ENCODE measurements around the gene GMNN. TPM values are rescaled to one million over a fixed set of nuclear protein-coding genes. Genes with fewer than 3 reads are reported as not detected.
"Not testable (repeated sequence)": the region's sequence is repeated elsewhere in the genome, so short reads cannot be mapped to it uniquely, and the experiment has no call there.

The GMNN gene
- polyA plus RNA-seq, 1 donor, result 15.7 TPM

DNA sequence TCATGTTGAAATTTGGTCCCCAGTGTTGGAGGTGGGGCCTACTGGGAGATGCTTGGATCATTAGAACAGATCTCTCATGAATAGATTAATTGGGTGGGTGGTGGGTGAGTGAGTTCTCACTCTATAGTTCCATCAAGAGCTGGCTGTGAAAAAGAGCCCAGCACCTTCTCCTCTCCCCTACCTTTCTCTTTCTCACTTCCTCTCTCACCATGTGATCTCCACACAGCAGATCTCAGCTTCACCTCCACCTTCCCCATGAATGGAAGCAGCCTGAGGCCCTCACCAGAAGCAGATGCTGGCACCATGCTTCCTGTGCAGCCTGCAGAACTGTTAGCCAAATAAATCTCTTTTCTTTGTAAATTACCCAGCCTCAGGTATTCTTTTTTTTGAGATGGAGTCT lies 12.9 kb upstream of the GMNN start:
- DNase-seq (ENCODE audit: low read depth), result no peak

DNA sequence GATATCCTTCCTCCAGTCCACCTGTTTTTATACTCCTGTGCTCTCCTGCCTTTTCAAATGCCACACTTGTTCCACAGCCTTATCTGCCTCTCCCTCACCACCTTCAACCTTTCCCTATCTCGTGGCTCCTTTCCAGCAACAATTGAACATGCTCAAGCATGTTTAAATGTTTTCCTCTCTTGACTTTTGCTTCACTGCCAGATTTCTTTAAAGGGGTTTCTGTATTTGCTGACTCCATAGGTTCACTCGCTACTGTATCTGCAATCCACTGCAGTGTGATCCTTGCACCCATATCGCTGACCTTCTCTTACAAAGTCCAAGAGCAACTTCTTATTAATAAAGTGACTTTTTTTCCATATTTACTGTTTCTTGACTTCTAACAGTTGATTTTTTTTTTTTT lies 11.2 kb upstream of the GMNN start:
- DNase-seq (ENCODE audit: low read depth), result no peak

DNA sequence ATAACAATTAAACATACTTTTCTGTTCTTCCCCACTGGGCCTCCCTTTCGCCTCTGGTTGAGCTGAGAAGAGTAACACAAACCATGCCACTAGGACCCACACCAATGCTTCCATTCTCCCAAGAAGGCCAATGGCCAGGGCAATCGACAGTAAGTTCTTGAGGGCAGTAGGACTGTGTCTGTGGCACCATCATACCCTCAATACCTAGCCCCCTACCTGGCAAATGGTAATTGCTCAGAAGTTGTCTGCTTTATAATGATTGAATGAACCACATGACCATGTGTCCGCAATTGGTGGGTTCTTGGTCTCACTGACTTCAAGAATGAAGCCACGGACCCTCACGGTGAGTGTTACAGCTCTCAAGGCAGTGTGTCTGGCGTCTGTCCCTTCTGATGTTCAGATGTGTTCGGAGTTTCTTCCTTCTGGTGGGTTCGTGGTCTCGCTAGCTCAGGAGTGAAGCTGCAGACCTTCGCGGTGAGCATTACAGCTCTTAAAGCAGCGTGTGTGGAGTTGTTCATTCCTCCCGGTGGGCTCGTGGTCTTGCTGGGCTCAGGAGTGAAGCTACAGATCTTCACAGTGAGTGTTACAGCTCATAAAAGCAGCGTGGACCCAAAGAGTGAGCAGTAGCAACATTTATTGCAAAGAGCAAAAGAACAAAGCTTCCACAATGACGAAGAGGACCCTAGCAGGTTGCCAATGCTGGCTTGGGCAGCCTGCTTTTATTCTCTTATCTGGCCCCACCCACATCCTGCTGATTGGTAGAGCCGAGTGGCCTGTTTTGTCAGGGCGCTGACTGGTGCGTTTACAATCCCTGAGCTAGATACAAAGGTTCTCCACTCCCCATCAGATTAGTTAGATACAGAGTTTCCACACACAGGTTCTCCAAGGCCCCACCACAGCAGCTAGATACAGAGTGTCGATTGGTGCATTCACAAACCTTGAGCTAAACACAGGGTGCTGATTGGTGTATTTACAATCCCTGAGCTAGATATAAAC lies 9.6 kb upstream of the GMNN start:
- DNase-seq (ENCODE audit: low read depth), result not testable (repeated sequence)

DNA sequence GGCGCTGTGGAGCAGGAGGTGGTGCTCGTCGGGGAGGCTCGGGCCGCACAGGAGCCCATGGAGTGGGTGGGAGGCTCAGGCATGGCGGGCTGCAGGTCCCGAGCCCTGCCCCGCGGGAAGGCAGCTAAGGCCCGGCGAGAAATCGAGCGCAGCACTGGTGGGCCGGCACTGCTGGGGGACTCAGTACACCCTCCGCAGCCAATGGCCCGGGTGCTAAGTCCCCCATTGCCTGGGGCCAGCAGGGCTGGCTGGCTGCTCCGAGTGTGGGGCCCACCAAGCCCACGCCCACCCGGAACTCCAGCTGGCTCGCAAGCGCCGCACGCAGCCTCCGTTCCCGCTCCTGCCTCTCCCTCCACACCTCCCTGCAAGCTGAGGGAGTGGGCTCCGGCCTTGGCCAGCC lies 8.8 kb upstream of the GMNN start:
- not testable (repeated sequence) for DNase-seq (ENCODE audit: low read depth)

DNA sequence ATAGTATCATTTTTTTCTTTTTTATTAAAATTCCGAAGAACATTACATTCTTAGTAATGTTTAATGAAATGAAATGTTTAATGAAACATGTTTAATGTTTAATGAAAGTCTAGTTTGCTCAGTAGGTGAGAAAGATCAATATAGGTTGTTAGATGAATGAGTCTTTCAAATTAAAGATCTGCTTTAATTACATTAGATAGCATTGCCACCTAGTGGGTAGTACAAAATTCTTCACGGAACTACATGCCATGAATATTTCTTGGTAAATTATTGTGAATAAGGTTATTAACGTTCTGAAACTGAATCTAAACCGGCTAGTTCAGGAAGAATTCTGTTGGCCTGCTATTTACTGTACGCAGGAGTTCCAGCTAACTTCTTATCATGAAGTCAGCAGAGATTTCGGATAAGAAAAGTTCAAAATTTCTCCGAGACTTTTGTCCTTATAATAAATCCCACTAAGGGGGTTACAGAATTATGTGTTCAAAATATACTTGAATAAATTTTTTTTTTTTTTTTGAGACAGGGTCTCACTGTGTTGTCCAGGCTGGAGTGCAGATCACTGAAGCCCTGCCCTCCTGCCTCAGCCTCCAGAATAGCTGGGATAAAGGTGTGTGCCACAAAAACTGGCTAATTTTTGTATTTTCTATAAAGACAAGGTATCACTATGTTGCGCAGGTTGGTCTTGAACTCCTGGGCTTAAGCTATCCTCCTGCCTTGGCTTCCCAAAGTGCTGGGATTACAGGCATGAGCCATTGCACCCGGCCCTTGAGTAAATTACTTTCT lies 7.9 kb upstream of the GMNN start:
- no peak for DNase-seq (ENCODE audit: low read depth)

DNA sequence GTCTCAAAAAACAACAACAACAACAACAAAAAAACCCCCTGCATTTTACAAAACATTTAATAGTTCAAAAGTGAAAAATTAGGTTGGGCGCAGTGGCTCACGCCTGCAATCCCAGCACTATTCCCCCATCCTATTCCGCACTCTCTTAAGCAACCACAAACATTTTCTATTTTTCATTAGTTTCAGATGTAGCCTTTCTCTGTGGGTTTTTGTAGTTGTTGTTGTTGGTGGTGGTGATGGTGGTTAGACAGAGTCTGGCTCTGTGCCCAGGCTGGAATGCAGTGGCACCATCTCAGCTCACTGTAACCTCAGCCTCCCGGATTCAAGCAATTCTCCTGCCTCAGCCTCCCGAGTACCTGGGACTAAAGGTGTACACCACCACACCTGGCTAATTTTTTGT lies 6.4 kb upstream of the GMNN start:
- DNase-seq (ENCODE audit: low read depth), result no peak

DNA sequence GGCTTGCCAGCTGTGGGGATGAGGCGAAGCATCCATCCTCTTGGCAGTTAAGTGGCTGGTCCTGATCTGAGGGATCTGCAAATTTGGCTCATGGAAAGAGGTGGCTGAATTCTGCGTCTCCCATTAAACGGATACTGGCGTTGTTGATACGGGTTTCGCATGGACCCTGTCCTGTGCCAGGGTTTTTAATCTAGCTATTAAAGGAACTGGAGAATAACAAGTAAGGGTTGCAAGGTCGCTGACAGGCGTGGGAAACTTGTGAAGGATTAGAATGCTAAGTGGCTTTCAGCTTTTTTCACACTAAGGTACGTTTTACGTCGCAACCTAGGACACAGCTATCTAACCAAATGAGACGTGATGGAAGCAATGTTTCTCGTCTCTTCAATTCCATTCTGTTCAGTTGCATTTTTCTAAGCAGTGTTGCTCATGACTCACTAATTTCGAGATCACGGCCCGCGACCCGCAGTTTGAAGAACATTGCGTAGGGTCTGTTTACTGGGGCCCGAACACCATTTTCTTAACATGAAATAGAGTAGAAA lies 852 bp downstream of the GMNN start:
- DNase-seq (ENCODE audit: low read depth), result no peak

DNA sequence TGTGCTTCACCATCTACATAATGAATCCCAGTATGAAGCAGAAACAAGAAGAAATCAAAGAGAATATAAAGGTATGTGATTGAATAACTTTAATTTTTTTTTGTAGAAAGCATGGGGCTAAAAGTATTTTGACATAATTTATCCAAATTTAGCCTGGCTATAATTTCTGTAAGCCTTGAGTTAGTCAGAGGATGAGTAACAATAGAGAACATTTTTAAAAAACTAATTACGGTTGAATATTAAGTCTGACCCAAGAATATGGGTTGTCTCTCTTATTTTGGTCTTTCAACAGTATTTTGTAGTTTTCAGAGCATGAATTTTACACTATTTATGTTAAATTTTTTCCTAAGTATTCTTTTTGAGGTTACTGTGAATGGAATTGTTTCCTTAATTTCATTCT lies 2.5 kb downstream of the GMNN start:
- no peak for DNase-seq (ENCODE audit: low read depth)

DNA sequence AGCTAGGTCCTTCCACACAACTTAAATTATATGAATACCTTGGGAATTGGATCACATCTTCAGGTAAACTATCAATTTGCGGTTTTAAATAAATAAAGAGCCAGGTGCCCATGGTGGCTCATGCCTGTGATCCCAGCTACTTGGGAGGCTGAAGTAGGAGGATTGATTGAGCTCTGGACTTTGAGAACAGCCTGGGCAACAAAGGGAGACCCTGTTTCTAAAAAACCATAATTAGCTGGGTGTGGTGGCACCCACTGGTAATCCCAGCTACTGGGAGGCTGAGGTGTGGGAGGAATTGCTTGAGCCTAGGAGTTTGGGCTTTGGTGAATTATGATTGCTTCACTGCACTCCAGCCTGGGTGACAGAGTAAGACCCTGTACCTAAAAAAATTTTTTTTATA lies 3.4 kb downstream of the GMNN start:
- no peak for DNase-seq (ENCODE audit: low read depth)

DNA sequence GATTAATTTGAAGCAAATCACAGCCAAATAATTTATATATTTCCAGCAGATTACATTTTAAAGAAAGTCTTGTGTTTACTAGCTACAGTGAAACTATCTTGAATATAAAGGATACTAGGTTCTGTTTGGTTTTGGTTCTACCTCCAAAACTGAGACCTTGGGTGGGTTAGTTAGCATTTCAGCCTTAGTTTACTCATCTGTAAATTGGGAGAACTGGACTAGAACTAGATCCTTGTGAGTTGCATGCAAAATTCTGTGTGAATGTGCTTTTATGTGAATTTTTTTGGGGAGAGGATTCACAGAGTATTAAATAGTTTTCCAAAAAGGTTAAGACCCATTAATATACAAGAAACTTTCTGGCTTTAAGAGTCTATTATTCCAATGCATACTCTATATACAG lies 4.1 kb downstream of the GMNN start:
- DNase-seq (ENCODE audit: low read depth), result no peak

DNA sequence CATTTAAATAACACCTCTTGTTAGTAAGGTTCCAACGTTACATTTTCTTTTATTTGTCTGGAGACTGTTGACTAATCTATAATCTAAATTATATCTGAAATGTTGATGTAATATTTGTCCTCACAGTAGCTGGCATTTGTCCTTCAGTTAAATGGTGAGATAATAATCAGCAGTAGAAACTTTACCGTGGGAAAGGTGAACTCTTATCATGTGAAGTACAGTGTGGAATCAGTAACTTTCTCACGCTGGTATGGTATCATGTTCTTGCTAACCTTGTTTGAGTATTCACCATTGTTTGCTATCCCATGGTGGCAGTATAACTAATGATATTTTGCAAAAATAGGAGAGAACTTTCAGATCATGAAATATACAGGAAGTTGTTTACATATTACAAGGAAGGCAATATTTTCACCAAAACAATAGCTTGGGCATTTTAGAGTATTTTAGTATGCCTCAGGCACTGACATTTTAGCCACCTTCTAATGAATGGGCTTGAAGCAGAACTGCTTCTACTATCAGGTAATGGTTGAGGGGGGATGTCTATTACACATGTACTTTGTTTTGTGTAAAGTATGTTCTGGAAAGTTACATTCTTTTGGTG lies 4.8 kb downstream of the GMNN start:
- DNase-seq (ENCODE audit: low read depth), result no peak

DNA sequence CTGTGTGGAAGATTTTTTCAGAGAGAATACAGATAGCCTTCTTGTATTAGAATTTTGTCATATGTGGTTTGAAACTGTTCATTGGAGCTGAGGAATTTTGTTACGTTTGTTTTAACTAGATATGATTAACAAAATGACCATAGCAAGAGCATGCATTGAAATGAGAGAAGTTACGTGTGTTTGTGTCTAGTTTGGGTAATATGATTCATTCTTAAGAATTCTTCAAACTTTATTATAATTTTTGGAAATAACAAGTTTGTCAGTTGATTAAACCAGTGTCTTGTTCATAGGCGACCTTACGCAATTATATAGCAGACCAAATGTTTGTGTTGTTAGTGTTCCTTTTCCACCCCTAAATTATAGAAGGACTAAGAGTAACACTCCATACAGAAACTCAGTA lies 5.5 kb downstream of the GMNN start:
- DNase-seq (ENCODE audit: low read depth), result no peak

DNA sequence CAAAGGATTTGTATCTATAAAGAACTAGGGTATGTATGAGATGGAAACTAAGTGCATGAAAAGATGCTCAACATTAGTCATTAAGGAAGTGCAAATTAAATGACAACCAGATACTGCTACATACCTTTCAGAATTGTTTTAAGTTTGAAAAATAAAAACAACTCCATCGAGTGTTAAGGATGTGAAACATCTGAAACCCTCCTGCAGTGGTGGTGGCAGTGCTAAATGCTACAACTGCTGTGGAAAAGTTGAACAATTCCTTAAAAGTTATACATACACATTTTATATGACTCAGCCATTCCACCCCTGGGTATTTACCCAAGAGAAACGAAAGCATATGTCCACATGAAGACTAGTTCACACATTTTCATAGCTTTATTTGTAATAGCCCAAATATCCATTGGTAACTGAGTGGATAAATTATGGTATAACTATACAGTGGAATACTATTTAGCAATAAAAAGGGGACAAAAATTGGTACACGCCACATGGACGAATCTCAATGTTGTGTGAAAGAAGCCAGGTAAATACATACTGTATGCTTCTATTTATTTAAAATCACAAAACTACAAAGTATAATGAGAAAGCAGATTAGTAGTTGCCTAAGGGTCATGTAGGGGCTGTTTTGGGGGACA lies 13.4 kb downstream of the GMNN start:
- no peak for DNase-seq (ENCODE audit: low read depth)

DNA sequence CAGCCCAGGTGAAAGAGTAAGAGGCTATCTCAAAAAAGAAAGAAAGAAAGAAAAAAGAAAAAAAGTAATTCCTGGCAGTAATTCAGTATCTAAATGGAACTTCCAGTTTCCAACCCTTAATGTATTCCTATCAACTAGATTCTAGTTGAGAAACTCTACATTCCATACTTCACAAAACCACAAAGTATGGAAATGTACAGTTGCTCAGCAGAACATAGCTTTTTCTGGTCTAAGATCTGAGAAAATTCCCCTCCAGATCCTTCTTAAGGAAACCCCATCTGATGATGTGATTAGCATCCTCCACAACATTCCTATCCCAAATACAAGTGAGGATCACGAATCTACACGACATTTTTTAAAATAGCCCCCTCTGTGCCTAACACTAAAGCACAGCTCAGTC lies 20.4 kb downstream of the GMNN start:
- no peak for DNase-seq (ENCODE audit: low read depth)

DNA sequence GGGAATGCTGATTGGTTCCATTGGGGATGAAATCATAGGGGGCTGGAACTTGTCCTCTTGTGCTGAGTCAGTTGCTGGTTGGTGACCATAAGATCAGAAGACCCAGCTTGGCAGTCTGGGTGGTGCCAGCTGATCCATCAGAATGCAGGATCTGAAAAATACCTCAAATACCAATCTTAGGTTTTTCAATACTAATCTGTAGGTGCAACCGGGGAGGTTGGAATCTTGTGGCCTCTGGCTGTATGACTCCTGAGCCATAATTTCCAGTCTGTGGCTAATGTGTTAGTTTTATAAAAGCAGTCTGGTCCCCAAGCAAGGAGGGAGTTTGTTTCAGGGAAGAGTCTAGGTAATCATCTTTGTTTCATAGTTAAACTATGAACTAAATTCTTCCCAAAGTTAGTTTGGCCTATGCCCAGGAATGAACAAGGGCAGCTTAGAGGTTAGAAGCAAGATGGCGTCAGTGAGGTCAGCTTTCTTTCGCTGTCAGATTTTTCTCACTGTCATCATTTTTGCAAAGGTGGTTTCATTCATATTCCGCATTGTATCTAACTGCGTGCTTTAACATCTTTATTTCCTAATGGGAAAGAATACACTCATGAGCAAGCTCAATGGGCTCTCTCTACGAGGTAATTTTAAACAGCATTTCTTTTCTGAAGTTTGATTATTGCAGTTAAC lies 22.0 kb downstream of the GMNN start:
- DNase-seq (ENCODE audit: low read depth), result no peak

DNA sequence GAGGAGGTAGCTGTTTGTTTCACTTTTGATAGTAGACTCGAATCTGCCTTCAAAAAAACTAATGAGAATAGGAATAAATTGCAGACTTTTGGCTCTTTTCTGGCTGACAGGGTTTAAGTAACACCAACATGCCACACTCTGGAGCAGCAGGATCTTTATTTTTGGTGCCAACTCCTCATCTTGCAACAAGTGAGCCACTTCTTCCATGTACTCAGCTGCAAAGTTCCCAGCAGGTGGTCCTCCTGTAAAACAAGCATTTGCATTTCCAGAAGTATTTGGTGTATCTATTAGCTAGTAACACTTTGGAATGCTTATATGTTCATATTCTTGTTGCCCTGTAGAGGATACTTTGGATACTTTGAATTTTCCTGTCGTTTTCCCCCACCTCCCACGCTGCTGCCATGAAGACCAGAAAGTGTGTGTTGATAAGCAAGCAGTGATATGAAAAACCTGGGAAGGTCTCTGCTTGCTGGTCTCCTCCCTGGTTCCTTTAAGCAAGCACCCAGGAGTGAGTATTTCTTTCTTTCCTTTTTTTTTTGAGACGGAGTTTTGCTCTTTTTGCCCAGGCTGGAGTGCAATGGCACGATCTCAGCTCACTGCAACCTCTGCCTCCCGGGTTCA lies 23.0 kb downstream of the GMNN start:
- no peak for DNase-seq (ENCODE audit: low read depth)

DNA sequence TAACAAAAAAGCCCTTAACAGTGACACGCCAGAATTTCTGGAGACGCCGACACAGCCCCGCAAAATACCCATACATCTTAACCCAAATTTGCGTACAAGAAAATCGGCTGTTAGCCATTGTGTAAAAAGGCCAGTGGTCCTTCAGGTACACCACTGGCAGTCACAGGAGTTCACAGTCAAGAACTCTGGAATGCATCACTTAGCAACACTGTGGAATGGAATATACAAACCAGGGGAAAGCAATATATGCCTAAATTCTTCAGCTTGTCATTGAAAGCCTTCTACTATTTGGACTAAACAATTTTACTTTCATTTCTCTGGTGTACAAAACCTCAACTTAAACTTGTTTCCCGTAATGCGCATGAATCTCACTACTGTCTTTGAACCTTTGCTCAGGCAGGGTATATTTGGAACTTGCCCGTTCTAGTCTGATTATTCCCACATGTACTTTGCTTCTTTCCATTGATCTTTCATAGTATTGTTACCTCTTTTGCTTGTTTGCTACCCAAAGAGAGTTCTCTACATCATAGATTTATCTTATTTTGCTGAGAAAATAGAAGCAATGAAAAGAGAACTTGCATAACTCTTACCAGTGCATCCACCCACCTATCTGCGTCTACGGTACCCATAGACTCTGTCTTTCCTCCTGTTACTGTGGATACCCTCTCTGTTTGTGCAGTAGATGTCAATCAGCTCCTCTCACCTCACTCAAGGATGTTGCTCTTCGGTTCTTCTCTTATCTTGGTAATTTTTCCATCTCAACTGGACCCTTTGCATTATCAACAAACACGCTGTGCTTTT lies 24.2 kb downstream of the GMNN start, which contains the start of gene ARMH2:
TSS of gene ARMH2 (minus strand) at position 178 of the 801 bp plus-strand sequence. CDS start at position 118, 60 bp downstream.
- no peak for DNase-seq (ENCODE audit: low read depth)

DNA sequence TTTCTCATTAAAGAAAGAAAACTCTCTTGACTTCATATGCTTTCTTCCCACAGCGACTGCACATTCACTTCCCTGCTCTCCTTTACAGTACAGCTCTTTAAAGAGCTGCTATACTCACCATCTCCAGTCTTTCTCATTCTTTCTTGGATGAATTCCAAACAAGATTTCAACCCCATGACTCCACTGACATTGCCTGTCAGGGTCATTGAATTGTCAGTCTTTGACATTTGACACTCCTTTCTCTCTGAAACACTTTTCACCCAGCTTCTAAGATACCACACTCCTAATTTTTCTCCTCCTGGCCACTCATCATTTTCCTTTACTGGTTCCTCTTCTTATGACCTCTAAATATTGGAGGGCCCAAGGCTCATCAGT lies 24.8 kb downstream of the GMNN start:
- no peak for DNase-seq (ENCODE audit: low read depth)

DNA sequence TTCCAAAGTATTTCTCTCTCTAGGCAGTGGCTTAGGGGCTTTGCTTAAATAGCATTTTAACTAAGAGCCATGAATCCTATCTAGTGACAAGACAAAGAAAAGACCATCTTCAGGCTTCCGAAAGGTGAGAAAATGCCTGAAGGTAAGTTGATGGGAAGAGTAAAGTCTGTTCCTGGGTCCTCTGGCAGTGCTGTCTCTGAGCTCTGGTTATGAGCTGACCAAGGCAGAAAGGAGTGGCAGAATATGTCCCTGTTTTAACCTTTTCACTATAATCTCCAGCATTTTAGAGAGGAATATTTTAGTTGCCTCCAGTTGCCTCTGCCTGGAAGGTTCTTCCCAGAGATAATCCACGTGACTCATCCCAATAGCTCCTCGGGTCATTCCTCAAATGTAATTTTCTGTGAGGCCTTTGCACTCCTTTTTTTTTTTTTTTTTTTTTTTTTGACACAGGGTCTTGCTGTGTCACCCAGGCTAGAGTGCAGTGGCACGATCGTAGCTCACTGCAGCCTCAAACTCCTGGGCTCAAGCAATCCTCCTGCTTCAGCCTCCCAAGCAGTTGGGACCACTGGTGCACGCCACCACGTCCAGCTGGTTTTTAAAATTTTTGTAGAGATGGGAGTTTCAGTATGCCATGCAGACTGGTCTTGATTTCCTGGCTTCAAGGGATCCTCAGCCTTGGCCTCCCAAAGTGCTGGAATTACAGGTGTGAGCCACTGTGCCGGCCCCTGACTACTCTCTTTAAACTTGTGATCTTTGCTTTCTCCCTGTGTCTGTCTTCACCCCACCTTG lies 27.7 kb downstream of the GMNN start:
- no peak for DNase-seq (ENCODE audit: low read depth)

All from forelimb muscle (tissue), 1 donor.